HG03354 (cell line): ENCODE measurements around the gene TTLL11.

ENCODE experiments used
- ATAC-seq: cut with Tn5 transposase; IDR thresholded peaks from one replicate; pipeline ENCODE4 v1.9.1; 2021; ENCODE audit warnings: mild to moderate bottlenecking; ENCODE audit not compliant: unreplicated experiment, poor library complexity, severe bottlenecking

The TTLL11 gene

DNA sequence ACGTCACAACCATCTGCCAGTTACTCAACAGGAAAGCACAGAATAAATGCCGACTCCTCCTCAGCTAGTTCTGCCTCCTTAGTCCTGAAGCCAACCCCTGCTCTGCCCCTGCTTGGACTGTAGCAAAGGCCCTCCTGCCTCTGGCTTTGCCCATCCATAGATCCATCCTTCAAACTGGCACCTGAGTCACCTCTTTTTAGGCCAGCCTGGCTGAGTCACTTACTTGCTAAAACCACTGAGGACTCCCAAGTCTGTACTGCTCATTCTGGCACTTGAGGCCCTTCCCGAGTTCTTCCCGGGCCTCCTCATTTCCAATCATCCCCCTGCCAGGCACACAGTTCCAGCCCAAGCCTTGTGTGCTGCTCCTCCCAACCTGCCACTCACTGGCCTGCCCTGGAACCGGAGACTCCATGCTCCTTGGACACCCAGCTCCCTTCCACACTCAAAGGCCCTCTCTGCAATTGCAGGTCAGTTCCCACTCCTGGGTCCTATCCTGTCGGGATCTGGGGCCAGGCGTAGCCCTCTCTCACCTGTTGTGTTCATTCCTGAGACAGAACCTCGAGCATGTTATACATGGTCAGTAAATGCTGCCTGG lies 221.6 kb downstream of the TTLL11 start:
- ATAC-seq, result no peak

DNA sequence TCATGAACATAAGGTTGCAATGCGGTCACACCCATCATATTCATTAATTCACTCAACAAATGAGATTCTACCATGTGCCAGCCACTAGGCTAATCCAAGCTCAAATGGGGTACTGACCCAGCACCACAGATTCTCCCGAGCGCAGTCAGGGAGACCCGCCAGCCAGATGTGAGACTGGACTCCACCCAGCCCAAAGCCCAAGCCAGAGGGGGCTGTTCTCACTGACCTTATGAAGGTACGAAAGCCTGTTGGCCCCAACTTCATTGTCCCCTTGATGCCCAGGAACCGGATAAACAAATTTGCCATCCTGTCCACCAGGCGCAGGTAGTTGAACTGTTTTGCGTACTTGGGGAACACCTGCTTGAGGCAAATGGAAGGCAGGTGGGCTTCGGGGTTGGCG lies 222.8 kb downstream of the TTLL11 start:
- no peak for ATAC-seq

DNA sequence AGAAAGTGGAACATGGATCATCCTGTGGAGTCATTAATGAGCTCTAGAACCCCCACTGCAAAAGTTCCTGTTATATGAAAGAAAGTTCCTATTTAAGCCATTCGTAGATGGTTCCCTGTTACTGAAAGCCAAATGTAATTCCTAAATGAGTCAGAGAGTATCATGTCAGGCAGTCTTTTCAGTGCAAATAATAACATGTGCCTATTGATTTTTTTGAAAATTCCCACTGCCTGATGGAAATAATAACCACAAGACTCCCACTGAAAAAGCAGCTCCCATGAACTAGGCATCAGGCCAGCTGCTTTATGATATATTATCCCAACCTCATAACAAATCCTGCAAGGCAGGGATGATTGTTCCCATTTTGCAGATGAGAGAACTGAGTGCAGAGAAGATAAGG lies 224.5 kb downstream of the TTLL11 start:
- no peak for ATAC-seq

DNA sequence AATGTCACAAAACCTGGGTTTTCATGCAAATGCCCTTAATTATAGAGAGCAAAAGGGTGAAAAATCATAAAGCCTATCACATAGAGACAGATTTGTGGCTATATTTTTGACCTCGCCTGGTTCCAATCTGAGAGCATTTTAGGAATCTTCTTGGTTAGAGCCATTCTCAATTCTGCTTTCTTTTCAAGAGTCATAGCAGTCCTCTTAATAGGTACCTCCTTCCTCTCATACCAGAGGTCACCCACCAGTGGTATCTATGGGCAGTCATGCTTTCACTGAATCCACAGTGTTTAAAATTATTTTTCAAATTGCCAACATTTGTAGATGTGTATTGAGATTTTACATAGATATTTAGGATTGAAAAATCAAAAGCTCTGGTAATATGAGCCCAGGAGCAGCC lies 226.2 kb downstream of the TTLL11 start:
- no peak for ATAC-seq

DNA sequence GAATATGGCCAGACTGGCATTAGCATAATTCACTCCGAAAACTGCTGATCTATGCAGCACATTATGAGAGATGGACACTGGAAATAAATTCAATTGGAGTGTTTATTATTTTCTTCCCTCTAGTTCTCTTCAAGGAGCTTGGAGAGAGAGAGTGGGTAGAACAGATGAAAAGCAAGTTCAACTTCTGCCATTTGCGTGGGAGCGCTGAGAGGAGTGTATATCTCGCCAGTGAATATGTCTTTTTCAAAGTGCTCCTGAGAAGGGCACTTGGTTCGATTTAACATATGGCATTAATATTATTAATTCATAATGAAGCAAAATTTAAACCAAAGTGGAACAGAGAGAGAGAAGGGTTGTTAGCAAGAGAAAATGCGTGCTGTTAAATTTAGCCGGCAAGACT lies 227.2 kb downstream of the TTLL11 start:
- ATAC-seq, result no peak

DNA sequence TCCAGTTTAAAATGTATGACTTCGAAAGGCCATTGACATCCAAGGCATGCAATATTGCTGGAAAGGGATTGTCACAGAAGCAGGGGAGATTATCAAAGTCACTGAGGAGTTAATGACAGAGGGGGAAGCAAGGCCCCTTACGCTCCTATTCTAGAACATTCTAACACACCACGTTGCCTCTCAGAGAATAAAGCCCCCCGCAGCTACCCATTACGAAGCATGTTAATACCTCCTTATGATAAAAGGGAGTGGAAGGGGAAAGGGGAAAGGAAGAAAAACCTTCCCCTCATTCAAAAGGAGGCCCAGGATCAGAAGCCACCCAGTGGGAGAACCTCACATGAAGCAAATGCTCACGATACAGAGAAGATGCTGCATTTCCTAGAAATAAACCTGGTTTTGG lies 228.0 kb downstream of the TTLL11 start:
- ATAC-seq, result no peak

DNA sequence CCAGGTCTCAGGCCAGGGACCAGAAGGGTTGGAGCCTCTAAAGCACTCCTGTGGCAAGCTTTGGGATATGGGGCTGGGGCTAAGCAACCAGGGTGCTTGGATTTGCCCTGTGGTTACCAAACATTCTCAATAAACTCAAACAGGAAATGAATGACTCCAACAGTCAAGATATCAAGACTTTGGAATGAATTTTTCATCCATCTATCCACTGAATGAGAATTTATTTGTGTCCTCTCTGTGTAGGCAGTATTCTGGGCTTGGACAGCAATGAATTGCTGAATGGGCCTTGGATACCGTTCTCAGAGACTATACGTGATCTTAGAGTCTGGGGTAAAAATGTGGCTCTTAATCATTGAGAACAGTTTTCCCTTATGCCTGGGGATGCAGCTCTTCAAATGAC lies 229.2 kb downstream of the TTLL11 start:
- ATAC-seq, result no peak

DNA sequence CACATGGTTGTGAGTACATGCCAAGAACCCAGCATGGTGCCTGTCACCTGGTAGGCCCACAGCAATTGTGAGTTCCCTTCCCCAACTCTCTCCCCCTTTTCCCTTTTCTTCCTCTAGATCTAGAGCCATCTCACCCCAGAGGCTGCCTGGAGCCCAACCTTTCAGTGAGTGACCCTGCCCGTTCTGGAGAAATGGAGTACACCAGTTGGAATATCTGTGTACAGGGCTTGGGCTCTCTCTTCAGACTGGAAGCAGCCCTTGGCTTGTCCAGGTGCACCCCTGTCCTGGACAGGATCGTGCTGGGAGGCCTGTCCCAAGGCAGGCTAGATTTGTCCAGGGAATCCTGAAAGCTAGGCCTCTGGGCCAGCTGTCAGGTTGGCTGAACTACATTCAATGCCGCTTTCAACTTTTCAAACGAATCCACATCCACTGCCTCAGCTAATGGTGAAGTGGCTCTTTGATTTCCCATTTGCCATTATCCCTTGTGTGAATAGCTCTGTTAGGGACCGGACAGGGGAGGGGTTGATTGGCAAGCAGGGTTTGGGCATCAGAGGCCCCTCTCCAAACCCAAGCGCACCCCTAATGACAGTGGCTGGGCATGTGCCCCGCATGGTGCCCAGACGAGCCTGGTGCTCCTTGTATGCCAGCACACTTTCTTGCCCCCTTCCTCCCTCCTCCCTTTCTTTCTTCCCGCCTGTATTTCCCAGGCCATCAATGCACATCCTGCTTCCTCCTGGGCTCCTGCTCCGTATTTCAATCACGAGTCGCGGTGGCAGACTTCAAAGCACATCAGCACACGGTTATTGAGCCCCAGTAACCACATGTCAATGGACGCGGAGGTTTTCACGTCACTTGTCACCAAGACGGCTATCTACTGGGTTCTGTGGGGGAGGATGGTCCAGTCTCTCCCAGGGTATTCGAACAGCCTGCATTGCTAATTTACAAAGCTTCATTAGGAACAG lies 230.5 kb downstream of the TTLL11 start:
- ATAC-seq, result no peak

DNA sequence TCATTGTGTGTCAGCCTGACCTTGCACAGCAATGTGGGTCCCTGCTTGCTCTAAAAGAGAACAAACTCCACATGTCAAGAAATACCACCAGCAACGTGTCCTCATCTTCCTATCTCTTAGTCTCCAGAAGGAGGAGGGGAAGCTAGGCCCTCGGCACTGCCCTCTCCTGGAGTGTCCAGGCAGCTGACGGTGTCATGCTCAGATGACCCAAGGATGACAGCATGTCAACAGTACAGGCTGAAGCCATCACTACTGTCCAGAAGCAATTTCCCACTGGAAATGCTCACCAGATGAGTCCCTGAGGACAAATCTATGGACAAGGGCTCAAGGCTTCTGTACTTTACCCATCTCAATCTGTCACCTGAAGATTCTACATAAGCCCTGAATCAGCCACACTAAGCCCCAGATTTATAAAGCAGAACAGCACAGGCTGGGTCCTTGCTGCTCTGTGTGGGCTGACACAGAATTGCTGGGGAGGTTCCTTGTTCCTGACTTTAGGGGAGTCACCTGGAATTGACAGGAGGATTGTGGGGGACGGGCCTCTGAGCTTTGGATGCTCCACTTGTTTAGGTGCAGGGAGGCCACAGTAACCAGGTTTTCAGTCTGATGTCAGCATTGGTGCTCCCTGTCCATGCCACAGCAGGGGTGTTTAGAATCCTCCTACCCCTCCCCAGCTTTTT lies 231.5 kb downstream of the TTLL11 start:
- no peak for ATAC-seq

DNA sequence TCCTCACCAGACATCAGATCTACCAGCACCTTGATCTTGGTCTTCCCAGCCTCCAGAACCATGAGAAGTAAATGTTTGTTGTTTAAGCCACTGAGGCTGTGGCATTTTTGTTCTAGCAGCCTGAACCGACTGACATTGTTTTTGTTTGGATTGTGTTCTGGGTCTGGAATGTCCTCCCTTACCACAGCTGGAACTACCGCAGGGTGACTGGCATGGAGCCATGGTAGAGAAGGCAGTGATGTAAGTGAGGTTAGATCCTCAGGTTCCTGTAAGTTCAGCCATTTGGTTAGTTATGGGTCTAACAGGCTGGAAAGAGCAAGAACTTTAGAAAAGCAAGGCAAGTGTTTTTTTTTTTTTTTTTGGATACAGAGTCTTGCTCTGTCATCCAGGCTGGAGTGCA lies 232.4 kb downstream of the TTLL11 start:
- no peak for ATAC-seq

DNA sequence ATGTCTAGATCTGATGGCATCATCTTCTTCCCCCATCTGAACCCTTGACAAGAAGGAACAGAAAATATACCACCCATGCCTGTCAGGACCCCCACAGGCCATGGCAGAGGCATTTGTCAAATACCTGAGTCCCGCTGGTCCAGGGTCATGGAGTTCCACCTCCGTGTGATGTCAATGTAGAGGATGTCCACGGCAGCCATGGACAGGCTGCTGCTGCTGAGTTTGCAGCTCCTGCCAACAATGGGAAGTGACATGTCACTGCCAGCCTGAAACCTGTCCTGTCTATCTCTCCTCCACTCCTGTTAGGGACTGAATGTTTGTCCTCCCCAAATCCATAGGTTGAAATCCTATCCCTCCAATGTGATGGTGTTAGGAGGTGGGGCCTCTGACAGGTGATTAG lies 232.9 kb downstream of the TTLL11 start:
- ATAC-seq, result no peak

DNA sequence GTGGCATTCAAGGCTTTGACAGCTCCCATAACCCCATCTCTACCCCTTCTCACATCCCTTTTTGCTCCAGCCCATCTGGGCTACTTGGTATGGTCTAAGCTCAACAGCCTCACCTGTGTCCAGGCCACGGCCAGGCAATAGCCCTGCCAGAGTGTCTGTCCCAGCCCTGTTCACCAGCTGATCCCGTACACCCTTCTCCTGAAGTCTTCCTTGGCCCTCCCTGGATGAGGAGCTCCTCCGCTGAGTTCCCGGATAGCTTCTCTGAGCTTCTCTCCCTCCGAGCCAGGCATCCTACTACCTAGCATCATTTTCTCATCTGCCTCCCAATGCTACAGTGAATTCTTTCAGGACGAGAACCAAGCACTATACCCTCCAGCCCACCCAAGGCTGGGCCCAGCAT lies 233.5 kb downstream of the TTLL11 start:
- no peak for ATAC-seq

DNA sequence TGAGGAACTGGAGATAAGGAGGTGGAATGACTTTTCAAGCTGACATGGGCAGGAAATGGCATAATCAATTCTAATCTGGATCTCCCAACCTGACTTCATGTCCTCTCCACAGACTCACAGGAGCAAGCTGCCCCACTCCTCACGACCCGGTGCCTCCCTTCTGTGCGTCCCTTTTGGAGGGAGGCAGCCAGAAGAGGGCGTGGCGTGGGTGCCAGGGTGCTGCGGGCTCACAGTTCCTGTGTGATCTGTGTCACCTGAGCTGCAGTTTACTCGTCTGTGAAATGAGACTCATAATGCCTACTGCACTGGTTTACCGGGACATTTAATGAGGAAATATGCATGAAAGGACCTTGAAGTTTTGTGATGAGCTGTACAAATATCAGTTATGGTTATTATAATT lies 234.3 kb downstream of the TTLL11 start:
- ATAC-seq, result no peak

DNA sequence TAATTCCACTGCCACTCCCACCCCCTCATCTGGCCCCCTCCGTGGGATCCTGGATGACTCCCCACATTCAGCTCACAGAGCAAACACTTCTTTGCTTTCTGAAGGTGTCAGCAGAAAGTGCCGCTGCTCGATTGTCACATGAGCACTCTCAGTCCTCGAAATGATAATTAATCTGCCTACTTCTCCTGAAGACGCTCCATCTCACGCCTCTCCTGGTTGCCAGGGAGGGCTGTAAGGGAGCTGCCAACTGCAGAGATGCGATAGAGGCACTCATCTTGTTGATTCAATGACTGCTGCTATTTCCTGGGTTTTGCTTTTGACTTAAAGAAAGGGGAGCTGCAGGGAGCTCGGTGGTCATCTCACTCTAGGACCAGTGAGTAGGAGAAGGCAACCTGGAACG lies 235.2 kb downstream of the TTLL11 start:
- ATAC-seq, result no peak

DNA sequence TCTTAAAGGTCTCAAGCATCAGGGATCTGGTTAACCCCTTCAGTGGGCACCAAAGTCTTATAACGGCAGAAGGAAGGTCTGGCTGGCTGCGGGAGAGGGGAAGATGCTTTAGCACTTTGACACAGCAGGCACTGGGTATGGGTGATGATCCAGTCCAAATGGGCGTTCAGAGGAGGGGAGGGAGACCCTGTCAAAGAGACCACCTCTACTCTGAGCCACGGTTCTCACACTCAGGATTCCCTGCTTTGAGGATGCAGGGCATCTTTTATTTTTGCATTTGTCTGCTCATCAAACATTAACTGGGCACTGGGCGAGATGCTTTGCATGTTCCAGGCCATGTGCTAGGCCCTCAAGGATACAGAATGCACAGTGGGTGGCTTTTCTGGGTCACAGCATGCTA lies 237.6 kb downstream of the TTLL11 start:
- no peak for ATAC-seq

DNA sequence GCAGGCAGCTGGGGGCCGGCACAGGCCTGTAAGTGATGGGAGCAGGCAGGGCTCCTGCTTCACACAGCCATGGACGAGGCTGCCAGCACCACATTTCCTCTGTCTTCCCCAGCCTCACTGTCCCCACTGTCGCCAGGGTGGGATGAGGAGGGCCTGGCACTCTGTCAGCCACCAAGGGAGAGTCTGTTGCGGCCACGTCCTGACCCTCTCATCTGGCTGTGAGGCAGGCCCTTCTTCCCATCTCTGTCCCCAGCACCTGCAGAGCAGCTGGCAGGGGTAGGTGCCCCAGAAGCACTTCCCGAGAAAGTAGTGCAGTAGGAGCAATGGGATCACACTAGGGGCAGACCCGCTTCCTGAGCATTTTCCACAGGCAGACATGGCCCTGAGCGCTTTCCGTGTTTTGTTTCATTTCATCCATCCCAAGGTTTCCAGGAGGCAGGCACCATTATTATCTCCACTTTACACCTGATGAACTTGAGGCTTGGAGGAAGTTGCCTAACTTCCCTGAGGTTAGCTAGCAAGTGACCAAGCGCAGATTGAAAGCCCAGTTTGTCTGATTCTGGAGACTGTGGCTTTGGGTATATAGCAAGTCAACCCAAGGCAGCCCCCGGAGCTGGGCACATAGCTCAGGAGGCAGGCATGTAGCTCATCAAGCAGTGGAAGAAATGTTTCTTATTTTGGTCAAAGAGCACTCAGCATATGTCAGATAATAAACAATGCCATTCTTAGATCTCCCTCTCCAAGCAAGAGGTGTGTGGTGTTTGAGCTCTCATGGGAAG lies 239.3 kb downstream of the TTLL11 start:
- no peak for ATAC-seq

DNA sequence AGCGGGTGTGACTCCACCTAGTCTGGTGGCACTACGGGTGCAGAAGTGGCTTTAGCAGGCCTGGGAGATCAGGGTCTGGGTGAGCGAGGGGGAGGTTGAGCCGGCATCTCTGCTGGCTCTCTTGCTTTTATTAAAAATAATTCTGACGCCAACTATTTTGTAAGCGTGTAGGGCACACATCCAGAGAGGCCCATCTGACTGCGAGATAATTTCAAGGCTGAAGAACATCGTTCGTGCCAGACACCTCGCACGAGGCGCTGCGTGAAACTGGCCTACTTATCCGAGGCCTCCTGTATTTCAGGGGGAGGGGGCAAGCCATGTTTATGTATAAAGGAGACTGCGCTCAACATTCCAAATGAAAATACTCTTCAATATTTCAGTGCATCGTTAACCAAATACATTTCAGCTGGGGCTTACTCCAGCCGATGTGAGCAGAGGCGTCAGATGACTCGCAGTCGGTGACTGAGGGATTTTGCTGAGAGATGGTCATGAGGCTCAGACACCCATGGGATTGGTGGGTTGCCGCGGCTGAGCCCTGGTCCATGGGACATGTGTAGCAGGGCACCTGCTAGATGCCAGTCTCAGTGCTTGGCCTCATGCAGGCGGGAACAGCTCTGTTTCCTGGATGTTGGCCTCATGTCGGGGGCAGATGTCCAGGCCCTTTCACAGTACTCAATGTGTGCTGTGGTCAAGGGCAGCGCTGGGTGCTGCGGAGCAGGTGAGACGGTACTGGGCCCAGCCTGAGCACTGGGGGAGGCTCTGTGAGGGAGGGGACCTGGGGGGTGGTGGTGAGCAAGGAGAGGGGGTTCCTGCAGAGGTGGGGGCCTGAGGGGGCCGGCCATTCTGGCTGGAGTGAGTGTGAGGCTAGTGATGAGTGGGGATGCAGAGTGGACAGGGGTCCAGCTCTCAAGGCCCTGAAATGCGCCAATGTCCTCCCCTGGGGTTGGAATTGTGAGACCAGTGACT lies 240.2 kb downstream of the TTLL11 start:
- ATAC-seq, result no peak

DNA sequence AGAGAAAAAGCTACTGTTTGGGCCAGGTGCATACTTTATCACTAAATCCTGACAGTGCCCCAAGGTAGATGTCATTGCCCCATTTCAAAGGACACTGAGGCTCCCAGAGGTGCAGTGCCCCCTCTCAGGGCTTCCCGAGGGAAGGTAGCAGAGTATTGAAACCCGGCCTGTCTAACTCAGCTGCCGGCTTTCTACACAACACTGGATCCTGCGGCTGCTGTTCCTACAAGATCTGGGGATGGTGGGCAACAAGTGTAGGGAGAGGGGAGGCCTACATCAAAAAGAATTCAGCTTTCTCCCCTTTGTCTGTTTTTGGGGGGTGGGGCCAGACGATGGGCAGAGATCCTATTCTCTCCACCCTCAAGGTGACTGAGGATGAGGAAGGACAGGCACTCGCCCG lies 240.9 kb downstream of the TTLL11 start:
- no peak for ATAC-seq

DNA sequence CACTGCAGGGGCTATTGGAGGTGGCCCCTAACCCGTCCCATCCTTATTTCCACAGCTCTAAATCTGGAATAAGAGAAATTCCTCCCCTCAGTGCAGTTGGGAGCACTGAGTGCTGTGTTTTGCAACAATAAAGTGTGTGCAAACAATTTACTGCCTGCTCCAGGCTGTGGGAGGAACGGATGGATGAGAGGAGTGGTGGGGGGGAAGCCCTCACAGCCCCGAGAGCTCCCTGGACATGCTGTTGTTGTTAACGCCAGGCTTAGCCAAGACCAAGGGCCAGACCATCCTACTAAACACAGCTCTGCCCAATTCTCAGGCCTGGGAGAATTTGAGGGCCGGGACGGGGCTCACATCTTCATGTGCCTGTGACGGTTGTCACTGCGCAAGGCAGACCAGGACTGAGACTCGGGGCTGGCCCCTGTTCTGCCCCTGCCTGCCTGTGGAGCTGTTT lies 241.4 kb downstream of the TTLL11 start:
- no peak for ATAC-seq
